DMS79 treated with DMSO at 0.1 percent for 48 hours (cell line): ENCODE results near the gene RSPH1.
A peak's percentile ranks its signal among the peaks of the same experiment; 100 is the strongest.

Experiments
- DNase-seq: peaks from one replicate; lab custom pipeline; 2025; lab: John Stamatoyannopoulos, UW

RSPH1 gene

GRCh38 chr21:42427809-42428419 lies 68.1 kb downstream of the RSPH1 start:
- no peak for DNase-seq

- DNase-seq: no peak
These were observed 69.0 kb downstream of the RSPH1 start for GRCh38 chr21:42426876-42427480.

GRCh38 chr21:42426424-42426823 lies 69.6 kb downstream of the RSPH1 start:
- DNase-seq: peak; percentile 26

GRCh38 chr21:42425591-42425990 lies 70.4 kb downstream of the RSPH1 start:
- no peak for DNase-seq

- DNase-seq: no peak
These were observed 71.0 kb downstream of the RSPH1 start for GRCh38 chr21:42424914-42425541.

- DNase-seq: no peak
These were observed 72.3 kb downstream of the RSPH1 start for GRCh38 chr21:42423685-42424084.

GRCh38 chr21:42423197-42423675 lies 72.8 kb downstream of the RSPH1 start:
- no peak for DNase-seq
